ENCODE data around the gene ACTR3C. TPM values are rescaled to one million over a fixed set of nuclear protein-coding genes. Genes with fewer than 3 reads are reported as not detected.

ACTR3C gene
- polyA plus RNA-seq, 1 of the 3 experiments (the other 2 are of a cell fraction) = 0.35 TPM

GRCh38 chr7:150340875-150341262 lies 17.5 kb upstream of the ACTR3C start (continued):
- no peak for TF ChIP-seq RAD21 (IDR thresholded peaks at IDR 0.05; ENCODE audit: low read length)
- no peak for TF ChIP-seq USF1 (IDR thresholded peaks at IDR 0.05; ENCODE audit: borderline replicate concordance, low read depth)
- TF ChIP-seq, protein P1, sequence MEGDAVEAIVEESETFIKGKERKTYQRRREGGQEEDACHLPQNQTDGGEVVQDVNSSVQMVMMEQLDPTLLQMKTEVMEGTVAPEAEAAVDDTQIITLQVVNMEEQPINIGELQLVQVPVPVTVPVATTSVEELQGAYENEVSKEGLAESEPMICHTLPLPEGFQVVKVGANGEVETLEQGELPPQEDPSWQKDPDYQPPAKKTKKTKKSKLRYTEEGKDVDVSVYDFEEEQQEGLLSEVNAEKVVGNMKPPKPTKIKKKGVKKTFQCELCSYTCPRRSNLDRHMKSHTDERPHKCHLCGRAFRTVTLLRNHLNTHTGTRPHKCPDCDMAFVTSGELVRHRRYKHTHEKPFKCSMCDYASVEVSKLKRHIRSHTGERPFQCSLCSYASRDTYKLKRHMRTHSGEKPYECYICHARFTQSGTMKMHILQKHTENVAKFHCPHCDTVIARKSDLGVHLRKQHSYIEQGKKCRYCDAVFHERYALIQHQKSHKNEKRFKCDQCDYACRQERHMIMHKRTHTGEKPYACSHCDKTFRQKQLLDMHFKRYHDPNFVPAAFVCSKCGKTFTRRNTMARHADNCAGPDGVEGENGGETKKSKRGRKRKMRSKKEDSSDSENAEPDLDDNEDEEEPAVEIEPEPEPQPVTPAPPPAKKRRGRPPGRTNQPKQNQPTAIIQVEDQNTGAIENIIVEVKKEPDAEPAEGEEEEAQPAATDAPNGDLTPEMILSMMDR (IDR thresholded peaks at IDR 0.05) = no peak
- no peak for TF ChIP-seq MEF2A (IDR thresholded peaks at IDR 0.05; ENCODE audit: borderline replicate concordance, low read depth)

DNA sequence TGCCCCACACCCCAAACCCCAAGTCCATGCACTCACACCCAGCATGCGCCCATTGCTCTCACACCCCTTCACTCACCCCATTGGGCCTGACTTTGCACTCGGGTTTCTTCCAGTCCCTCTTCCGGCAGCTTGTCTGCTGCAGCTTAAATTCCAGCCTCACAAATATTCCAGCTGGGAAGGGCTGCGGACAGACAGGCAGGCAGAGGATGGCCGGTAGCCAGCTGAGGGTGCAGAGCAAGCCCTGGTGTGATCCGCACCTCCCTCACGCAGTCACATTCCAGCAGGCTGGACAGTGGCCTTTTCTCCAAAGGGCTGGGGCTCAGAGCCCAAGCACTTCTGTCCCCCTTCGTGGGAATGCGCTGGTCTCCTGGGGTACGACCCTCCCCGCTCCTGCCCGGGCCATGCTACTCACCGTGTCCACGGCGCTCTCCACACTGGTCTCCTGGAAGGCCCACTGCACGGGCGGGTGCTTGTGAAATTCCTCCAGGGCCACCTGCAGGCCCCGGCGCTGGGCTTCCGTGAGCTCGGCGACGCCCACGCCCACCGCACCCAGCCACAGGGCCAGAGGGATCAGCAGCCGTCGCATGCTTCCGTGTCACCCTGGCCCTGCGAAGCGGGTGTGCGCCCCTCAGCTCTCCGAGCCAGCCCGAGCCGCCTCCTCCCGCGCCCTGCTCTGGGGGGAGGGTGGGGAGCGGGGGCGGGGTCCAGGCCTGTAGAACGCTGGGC lies 16.8 kb upstream of the ACTR3C start:
- Histone ChIP-seq H3K79me2 (ENCODE audit: insufficient read depth) (no peaks in the 10 kb centered on the region), H3K4me2 (no peak overlapping the region), H3F3A (replicated peaks; ENCODE audit: insufficient read depth) (no peaks in the 10 kb centered on the region), H3K4me3 (ENCODE audit: low read depth in 2 of 2, low read length in 1 of 2) (no peak overlapping the region), H4K20me1 (ENCODE audit: insufficient read depth) (no peaks in the 10 kb centered on the region), H3K9ac (no peak overlapping the region), H3K27me3 (ENCODE audit: insufficient read depth) (peaks cover 8% of the 10 kb centered on the region; the same call in 1 of the 2 replicates), H3K9me2 (no peaks in the 10 kb centered on the region), H3K9me3 (no peaks in the 10 kb centered on the region), H3K4me1 (ENCODE audit: control insufficient read depth in 1 of 2, insufficient read depth in 2 of 2, low read depth in 1 of 2, low read length in 1 of 2) (no peaks in the 10 kb centered on the region; a peak in 1 of 4 replicates), H3K27ac (ENCODE audit: low read depth in 2 of 2, low read length in 1 of 2) (no peak overlapping the region), H3K36me3 (replicated peaks in 1 of 2; ENCODE audit: control insufficient read depth in 1 of 2, insufficient read depth in 2 of 2, low read length in 1 of 2) (no peaks in the 10 kb centered on the region), H2AFZ (ENCODE audit: low read depth) (no peak overlapping the region)
- TF ChIP-seq MAX (IDR thresholded peaks at IDR 0.05; ENCODE audit: low read depth) (no peak), REST (IDR thresholded peaks at IDR 0.05; ENCODE audit: low read depth, low read length) (no peak), JUND (IDR thresholded peaks at IDR 0.05) (no peak), SMC3 (IDR thresholded peaks at IDR 0.05; ENCODE audit: low read depth, low read length) (no peak), NFIC (IDR thresholded peaks at IDR 0.05; ENCODE audit: borderline replicate concordance) (no peak), MXI1 (IDR thresholded peaks at IDR 0.05; ENCODE audit: low read depth, low read length) (no peak), SIN3A (IDR thresholded peaks at IDR 0.05; ENCODE audit: borderline replicate concordance, low read depth, low read length) (no peak), TCF12 (IDR thresholded peaks at IDR 0.05) (no peak), MEF2A (IDR thresholded peaks at IDR 0.05; ENCODE audit: borderline replicate concordance, low read depth) (no peak), USF2 (IDR thresholded peaks at IDR 0.05; ENCODE audit: borderline replicate concordance, low read depth, low read length) (no peak), NRF1 (IDR thresholded peaks at IDR 0.05; ENCODE audit: low read depth, low read length) (no peak), YY1 (IDR thresholded peaks at IDR 0.05; ENCODE audit: low read depth) (no peak), RXRA (IDR thresholded peaks at IDR 0.05; ENCODE audit: borderline replicate concordance, low read depth) (no peak), TEAD4 (IDR thresholded peaks at IDR 0.05; ENCODE audit: borderline replicate concordance, insufficient read depth) (no peak), RAD21 (IDR thresholded peaks at IDR 0.05; ENCODE audit: low read length) (no peak), POLR2AphosphoS5 (IDR thresholded peaks at IDR 0.05; ENCODE audit: low read depth, low read length) (no peak), RFX5 (IDR thresholded peaks at IDR 0.05; ENCODE audit: low read length) (no peak), TAF1 (IDR thresholded peaks at IDR 0.05; ENCODE audit: borderline replicate concordance, low read depth, low read length) (no peak)
- TF ChIP-seq, protein P1 (IDR thresholded peaks at IDR 0.05) = no peak
- WGBS (ENCODE audit: low lambda C conversion rate) = 88% methylated on average over 36 of the region's 39 CpGs
- no peak for DNase-seq
- ChIA-PET CTCF (interaction anchor here (1.0 kb wide), 2 partner anchors 18 to 45 kb away, joined by 3 read pairs; no protein-coding TSS in a partner anchor), POLR2A (interaction anchor here (0.6 kb wide), 1 partner anchor 87 kb away, joined by 3 read pairs; no protein-coding TSS in a partner anchor)
